Fibroblast of skin of back (primary cell): ENCODE results near the gene MLKL. TPM values are rescaled to one million over a fixed set of nuclear protein-coding genes. Genes with fewer than 3 reads are reported as not detected.

Experiments
- DNase-seq: peaks from one replicate; pipeline ENCODE4 v3.0.0-alpha.2; 2013
- polyA plus RNA-seq, 2 experiments: library from polyadenylated mRNA; unstranded; fragments of 120-200 nt; gene quantifications; one replicate each; pipeline ENCODE4 v1.2.1, GENCODE V29; 2013; ENCODE audit not compliant: insufficient read length in 2 of 2

Gene MLKL
- polyA plus RNA-seq (2013, experiment 1 of 2; ENCODE audit: insufficient read length): 4.6 TPM
- 4.6 TPM for polyA plus RNA-seq (2013, experiment 2 of 2; ENCODE audit: insufficient read length)

DNA sequence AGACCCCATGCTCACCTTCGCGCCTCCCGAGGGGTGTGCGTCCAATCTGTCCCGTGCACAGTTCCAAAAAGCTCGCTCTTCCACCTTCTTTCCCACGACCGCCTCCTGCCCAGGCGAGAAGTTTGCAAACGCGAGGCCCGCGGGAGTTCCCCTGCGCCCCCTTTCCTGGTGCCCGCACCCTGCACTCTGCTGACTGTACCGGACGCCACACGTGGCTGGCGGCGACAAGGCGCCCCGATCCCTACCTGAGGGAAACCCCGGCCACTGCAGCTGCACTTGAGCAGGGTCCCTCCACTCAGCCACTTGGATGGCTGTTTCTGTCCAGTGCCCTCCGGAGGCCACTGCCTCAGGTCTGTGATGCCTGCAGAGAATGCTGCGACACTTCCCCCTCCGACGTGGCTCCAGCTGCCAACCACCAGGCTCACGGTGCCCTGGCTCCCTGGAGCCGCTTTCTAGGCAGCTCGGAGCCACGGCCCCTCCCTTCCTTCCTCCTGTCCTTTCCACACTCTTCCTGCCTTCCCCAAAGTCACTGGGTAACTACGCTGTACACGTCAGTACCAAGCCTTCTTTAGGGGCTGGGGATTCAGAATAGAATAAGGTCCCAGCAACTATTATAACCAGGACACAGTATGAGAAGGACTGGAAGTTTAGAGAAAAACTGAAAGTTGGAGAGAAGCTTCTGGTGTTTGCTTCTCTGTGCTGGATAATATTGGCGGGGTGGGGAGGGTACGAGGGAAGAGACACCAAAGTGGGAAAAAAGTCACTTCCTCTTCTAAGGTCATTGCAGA is at the start of gene MLKL:
Gene MLKL (minus strand): TSS at position 425 of the 788 bp plus-strand sequence. CDS start 5,105 bp downstream, outside the sequence.
- peak; percentile 60 for DNase-seq

DNA sequence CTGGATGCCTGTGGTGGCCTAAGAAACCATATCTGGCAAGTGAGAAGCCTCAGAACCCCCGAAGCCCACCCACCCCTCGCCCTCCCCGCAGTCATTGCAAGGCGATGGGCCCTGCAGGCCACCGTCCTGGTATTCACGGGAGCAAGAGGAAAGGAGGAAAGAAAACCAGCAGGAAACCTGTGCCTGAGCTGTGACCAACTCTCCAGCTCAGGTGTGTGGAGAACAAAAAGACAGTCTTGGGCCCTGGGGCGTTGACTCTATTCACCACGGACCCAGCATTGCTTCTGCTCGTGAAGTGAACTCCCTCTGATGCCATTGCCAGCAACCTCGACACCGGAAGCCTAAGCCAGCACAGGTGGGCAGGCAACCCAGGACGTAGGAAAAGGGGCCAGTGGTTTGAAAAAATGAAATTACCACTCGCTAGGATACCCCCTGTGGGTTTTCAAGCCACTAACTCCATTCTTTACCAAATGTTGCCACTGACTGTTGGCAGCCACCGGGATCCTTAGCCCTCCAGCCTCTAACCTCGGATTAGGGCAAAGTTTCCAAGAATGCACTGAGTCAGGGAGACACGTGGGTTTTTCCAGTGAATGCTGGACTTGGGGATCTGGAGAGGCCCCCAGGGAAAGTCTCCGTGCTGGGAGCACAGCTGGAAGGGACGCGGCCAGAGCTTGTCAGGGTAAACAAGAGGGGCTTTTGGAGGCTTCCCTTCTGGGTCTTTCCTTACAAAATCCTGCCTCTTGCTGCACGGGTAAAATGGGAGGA is 48.8 kb upstream of the MLKL start:
- DNase-seq: peak; percentile 32

DNA sequence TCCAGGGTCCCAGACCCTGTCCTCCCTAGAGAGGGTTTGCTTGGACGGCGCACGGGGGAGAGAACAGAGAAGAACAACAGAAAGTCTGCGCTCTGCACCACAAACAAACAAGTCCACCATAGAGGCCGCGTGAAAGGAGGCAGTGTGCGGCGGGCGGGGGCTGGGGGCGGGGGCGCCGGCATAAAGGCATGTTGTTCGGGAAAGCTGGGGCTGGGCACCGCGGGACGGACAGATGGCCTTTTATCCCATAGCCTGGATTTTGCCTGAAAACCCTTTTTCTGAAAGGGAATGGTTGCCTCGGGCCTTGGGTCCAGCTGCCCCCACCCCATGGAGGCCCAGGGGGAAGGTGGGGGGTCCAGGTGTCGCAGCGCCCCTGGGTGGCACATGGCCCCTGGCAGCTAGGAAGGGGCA is 48.0 kb upstream of the MLKL start:
- no peak for DNase-seq

DNA sequence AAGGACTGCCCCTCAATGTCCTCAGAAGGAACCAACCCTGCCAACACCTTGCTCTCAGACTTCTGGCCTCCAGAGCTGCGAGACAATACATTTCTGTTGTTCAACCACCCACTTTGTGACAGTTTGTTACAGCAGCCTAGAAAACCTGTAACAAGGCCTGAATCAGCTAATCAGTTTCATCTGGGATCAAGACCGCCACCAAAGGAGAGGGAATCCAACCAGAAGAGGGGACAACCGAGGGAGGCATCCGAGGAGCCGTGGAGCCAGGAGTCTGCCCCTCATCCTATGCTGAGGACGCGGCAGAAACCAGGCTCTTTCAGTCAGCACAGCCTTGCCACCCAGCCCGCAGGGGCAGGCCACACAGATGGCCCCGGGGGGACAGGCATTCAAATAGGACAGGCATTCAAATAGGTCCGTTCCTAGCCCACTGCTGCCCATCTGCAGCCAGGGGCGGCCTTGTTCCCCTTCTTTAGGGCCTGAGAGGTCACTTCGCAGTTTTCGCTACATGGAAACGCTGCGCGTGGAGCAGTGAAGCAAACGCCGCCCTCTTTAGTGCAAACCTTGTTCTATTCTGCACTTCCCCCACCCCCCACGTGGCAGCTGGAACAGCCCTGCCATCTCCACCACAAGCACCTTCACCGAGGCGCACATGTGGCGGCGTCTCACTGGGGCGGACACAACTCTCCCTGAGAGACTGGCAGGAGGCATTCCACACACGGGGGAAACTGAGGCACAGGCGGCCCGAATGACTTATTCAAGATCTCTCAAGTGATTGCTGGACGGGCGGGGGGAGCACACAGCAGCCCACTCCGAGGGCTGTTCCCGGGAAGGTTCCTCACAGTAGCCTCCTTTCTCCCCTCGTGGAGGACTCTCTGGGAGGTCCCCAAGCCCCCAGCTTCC is 47.3 kb upstream of the MLKL start:
- DNase-seq: no peak

DNA sequence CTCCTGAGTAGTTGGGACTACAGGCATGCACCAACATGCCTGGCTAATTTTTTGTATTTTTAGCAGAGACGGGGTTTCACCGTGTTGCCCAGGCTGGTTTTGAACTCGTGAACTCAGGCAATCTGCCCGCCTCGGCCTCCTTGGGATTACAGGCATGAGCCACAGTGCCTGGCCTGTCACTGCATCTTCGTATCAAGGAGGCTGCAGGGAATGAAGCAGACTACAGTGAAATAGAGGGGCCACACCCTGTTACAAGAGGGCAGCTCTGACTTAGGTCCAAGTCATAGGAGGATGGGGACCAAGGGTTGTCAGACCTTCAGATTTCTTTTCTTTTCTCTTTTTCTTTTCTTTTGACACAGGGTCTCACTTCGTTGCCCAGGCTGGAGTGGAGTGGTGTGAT is 45.3 kb upstream of the MLKL start:
- DNase-seq: no peak

DNA sequence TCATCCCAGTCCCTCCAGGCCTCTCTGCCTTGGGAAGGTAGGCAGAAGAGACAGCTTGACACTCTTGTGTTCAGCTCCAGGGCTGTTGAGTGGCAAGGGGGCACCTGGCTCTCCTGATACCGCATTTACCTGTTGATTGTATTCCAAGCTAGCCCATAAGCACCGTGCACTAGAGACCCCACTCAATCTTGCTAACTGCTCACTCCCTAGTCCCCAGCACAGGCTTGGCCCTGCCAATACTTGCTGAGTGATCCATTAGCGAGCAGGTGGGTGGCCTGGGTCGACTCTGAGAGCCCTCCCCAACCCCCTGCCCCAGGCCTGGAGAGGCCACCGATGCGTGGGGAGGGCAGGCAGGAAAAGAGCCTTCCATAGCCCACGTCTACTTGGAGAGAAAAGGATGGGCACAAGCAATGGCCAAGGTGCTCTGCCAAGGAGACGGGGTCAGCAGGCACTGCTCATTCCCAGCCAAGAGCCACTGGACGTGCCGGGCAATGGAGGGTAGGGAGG is 44.5 kb upstream of the MLKL start:
- no peak for DNase-seq

DNA sequence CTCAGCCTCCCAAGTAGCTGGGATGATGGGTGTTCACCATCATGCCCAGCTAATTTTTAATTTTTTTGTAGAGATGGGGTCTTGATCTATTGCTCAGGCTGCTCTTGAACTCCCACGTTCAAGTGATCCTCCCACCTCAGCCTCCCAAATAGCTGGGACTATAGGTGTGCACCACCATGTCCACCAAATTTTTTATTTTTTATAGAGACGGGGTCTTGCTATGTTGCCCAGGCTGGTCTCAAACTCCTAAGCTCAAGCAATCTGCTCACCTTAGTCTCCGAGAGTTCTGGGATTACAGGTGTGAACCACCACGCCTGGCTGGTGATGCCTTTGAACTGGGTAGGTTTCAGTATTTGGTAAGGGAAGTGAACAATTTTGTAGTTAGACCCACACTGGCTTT is 43.9 kb upstream of the MLKL start:
- DNase-seq: no peak

DNA sequence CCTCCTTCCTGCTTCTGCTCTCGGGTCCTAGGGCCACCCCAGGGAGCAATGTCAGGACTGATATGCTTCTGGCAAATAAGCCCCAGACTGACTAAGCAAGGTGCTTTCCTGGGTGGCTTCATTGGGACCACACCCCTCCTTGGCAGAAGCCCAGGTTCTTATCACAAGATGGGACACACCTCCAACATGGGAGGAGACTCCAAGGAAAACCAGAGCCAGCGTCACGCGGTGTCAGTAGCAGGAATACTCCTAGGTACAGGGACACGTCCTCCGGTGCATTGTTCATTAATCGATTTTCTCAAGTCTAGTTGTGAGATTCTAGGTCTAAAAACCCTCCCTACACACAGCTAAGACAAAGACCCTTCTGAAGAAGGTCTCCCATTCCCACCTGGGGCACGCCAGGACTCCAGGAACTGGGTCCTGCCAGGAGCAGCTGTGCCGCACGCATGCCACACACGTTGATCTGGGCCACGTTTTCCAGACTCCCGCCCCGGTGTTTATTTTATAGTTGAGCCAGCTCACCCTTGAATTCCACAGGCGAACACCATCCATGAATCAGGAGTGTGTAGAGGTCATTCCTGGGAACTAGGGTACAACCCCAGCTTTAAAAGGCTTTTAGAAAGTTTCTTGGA is 43.1 kb upstream of the MLKL start:
- peak; percentile 39 for DNase-seq

DNA sequence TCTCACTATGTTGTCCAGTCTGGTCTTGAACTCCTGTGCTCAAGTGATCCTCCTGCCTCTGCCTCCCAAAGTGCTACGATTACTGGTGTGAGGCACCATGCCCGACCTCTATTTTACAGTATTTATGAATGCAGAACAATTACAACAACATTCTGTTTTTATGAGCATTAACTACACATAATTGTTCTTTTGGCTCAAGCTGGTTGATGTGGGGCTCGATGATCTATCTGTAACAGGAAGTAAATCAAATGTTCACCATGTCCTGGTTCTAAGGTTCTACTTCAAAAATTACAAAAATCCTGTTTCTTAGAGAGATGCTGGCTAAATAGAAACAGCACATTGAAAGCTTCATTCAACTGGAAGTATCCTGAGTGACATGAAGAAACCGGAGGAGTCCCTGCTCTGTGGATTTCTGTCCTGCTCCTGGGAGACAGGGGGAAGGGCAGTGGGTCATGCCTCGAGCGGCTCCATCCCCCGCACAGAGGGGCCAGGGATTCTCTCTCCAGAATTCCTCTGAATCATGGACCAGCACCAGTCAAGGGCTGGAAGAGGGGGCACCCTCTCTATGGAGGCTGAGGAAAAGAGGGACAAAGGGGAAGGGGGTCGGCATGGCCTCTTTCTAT is 42.5 kb upstream of the MLKL start:
- DNase-seq: no peak

DNA sequence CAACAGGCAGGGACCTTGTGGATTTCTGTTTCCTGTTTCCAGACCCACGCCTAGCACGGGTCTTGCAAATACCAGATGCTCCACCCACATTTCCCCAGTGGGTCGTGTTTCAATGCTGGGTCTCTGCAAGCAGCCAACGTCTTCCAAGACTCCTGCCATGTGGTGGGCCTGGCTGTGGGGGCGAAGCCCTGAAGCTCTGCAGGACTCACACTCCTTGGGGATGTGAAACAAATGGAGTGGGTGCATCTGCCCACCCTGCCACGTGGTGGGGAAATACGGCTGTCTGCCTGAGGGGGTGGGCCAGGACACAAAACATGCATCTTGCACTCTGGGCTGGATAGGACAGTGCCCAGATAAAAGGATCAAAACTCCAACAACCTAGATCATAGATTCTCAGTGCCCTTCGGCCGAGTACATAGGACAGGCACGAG is 41.4 kb upstream of the MLKL start:
- no peak for DNase-seq

DNA sequence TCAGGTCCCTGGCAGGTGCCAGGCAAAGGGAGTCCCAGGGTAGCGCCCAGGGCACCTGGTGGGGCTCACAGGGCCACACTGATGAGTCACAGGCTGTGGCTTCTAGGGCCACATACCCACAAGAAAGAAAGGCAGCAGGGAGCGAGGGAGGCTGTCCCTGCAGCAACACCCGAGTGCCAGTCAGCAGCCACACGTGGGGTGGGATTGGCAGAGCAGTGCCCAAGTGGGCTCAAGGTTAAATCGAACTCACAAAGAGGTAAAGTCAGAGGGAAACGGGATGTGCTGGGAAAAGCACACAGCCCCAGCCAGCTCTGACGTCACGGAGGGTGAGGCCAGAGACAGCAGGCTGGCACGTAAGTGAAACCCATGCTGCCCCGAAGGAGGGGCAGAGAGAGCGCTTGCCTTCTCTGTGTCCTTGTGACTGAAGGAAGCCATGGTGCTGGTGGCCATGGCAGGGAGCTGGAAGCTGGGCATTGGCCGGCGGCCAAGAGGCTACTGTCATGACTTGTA is 40.2 kb upstream of the MLKL start:
- no peak for DNase-seq

DNA sequence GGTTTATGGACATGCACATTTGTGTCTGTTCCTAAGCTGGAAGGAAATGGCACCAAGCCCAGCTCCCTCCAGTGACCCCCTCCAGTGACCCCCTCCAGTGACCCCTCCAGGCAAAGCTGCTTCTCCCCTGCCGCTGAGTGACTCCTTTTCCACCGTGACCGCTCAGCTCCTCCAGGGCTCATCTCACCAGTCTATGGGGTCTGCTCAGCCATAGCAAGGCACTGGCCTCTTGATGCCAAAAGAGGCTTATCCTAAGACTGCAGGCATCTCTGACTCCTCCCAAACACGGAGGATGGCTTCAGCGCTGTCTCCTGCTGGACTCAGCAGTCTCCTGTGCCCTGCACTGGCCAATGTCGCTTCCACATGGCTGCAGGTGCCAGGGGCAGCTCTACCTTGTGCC is 38.6 kb upstream of the MLKL start:
- no peak for DNase-seq

DNA sequence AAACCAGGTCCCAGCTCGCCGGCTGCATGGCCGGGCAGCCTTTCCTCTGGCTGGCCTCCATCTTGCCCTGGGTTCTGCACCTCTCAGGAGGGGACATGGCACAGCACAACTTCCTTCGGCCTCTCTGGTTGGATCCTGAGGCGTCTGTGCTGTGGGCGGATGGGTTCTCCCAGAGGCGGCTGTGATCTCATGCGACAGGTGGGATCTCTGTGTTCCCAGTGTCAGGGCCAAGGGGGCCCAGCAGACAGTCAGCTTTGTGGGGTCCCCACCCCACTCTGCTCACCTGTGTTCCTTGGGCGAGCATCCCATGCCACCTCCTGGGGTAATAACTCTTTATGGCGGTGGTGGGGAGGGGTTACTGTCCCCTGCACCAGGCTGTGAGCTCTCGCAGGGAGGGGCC is 38.2 kb upstream of the MLKL start:
- no peak for DNase-seq

DNA sequence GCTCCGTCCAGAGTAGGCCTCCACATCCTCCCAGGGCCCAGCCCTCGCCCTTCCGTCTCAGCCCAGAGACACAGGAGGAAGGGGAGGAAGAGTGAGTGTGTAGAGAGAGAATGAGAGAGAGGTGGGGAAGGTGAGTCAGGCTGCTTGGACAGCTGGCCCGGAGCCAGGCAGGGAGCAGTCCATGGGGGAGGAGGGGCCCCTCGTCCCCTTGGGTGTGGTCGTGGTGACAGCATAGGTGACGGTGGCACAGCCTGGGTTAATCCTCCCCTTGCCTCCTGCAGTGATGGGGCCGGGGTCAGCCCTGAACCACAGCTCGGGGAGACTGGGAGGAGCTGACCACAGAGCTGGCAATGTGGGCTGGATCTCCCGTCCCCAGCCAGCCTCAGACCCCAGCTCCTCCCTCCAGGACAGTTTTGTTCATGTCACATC is 37.5 kb upstream of the MLKL start:
- DNase-seq: peak; percentile 27

DNA sequence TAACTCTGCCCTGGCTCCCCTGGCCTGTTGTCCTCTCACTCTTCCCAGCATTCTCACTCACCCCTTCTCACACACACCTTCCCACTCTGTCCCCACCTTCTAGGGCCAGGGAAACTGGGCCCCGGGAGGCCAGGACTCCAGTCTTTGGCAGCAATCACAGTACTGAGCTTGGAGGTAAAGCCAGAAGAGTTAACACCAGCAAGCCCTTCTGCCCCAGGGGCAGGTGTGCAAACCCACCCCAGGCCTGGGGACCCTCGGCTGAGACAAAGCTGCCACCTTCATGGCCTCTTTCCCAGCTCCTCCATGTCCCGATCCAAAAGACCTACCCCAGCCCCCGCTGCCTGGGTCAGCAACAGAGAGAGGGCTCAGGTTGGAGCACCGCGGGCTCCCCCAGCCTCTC is 36.9 kb upstream of the MLKL start:
- DNase-seq: no peak

DNA sequence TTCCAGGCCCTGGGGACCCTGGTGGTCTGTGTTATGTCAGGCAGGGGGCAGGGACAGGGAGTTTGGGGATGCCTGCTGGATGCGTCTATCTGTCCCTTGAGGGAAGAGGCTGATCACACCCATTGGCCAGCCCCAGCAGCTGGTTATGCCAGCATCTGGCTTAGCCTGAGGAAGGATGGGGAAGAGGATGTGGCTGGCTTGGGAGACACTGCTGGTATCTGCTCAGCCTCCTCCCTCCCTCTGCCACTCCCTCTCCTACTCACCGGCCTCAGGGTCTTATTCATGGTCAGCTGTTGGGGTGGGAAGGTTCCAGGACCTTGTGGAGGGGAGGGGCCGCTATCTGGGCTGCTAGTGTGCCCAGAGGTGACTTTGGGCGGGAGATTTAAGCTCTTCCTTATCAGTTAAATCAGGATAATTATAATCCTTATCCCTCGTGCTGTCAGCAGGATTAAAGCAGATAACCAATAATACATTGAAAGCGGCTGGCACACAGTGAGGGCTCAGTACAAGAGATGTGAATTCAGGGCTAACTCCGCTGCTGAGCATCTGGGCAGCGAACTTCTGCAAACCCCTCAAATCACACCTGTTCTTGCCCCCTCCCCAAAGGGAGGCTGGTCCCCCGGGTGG is 36.0 kb upstream of the MLKL start:
- DNase-seq: no peak

DNA sequence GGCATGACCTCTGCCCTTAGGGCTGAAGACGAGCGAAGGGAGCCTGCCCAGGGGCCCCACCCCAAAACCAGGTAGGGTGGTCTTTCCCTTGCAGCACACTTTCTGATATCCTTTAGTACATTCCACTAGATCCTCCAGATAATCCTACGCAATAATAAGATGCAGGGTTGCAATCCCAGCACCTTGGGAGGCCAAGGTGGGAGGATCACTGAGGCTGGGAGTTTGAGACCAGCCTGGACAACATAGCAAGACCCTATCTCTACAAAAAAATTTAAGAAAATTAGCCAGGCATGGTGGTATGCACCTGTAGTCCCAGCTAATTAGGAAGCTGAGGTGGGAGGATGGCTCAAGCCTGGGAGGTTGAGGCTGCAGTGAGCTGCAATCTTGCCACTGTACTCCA is 34.9 kb upstream of the MLKL start:
- DNase-seq: no peak

DNA sequence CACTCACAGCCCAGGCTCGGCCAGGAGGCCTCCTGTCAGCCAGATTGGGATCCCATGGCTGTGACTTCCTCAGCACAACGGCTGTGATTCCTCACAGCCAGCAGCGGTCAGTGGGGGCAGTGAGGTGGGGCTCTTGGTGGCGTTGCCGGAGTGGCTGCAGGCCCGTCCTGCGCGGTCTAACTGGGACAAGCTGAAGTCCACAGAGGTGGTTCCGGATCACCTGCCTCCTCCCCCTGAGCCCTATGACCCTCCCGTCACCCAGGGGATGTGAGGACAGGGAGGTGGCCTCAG is 34.4 kb upstream of the MLKL start:
- no peak for DNase-seq

DNA sequence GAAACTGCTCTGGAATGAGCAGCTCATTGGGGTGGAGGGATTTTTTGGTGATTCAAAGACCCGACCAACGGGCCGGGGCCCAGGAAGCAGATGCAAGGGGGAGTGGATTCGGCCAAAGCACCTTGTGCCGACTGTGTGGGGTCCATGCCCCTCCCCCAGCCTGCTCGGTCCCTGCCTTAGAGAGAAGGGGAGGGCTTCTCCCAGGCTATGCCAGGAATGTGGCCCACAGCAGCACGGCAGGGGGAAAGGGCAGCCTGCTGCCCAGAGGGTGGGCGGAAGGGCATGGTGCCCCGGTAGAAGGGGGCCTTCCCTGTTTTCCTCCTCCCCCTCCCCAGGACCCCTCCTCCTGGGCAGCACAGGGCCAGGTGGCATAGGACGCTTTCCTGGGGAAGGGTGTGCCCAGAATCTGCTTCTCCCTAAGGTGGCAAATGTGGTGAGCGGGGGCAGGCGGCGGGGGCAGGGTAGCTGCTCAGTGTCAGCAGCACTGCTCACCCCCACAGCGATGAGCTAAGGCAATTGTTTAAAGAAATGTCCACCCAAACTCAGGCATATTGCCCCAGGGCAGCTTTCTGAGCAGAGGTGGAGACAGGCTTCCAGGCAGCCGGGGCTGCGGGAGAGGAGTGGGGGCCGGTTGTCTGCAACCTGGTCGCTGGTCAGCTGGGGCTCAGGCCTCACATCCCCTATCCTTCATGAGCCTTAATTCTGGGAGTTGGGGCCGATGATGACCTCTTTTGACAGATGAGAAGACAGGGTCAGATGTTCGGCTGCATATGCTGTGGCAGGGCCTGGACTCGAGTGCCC is 33.9 kb upstream of the MLKL start:
- DNase-seq: no peak

DNA sequence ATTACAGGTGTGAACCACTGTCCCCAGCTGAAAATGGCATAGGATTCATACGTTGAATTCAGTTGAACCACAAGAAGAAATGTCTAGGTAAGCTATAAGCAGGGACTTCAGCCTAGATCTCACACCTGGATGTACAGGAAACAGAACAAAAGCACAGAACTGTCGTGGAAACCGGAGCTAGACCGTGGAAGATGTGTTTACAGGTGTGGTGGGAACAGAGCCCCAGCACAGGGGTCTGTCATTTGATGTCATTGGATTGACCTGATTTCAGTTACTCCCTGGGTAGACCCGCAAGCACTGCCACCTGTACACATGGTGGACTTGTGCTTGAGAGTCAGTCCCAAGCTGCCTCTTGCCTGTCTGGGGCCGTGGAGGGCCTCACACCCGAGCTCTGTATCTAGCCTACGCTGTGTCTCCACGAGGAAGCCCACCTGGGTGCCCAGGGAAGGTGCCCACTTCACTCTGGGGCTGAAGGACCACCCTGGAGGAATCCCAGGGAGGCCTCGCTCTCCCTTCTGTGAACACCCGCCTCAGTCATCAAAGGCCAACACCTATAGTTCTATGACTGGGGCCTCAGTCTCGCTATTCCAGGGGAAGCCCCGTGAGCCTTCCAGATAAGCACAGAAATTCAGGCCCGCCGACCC is 32.2 kb upstream of the MLKL start:
- no peak for DNase-seq
